GM23248 (cell line): ENCODE data around the gene LAMA3.

Experiments used
- EZH2 ChIP-seq: fragments of 200-600 bp; sonication (generic); IDR thresholded peaks from 2 replicates; pipeline ENCODE4 v1.6.1; 2018; ENCODE audit warnings: antibody characterized with exemption, mild to moderate bottlenecking; ENCODE audit not compliant: insufficient read depth, poor library complexity, severe bottlenecking
- EZH2phosphoT487 ChIP-seq: fragments of 200-600 bp; sonication (generic); IDR thresholded peaks from 2 replicates; pipeline ENCODE4 v1.6.1; 2018; ENCODE audit warnings: antibody characterized with exemption, moderate library complexity, mild to moderate bottlenecking, low read depth; ENCODE audit not compliant: insufficient read depth

DNA sequence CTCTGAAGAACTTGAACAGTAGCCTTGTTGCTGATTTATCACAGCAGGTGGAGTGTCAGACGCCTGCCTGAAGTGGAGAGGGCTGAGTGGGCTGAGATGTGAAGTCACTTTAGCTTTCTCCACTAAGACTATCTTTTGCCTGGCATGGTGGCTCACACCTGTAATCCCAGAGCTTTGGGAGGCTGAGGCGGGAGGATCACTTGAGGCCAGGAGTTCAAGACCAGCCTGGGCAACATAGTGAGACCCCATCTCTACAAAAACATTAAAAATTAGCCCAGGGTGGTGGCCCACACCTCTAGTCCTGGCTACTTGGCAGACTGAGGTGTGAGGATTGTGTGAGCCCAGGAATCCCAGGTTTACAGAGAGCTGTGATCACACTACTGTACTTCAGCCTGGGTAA lies 264.7 kb downstream of the LAMA3 start:
- TF ChIP-seq EZH2, result no peak
- no peak for TF ChIP-seq EZH2phosphoT487
